ENCODE results near the gene HS2ST1.

- TF ChIP-seq OSR1 (CRISPR knock-in tag; IDR thresholded peaks at IDR 0.05) (no peak), TSHZ2 (CRISPR knock-in tag; IDR thresholded peaks at IDR 0.05) (no peak), TOX (CRISPR knock-in tag; IDR thresholded peaks at IDR 0.05; ENCODE audit: borderline replicate concordance) (no peak), PATZ1 (CRISPR knock-in tag; IDR thresholded peaks at IDR 0.05; ENCODE audit: borderline replicate concordance) (no peak), CREB5 (CRISPR knock-in tag; IDR thresholded peaks at IDR 0.05; ENCODE audit: low read depth) (no peak), CSDC2 (CRISPR knock-in tag; IDR thresholded peaks at IDR 0.05) (no peak)
These were observed 8.0 kb downstream of the HS2ST1 start for GRCh38 chr1:86922445-86922844.

Data from SK-N-SH treated with all-trans-retinoic acid at 6 μM for 48 hours (cell line).